Endothelial cell of umbilical vein (primary cell): ENCODE measurements around the gene TANGO6. TPM values are rescaled to one million over a fixed set of nuclear protein-coding genes. Genes with fewer than 3 reads are reported as not detected.

ENCODE experiments used
- BruUV-seq: library from RNA; stranded (reverse); fragments of 400-500 nt; replicated peaks from 2 replicates; lab custom pipeline; 2021; lab: Mats Ljungman, UMichigan
- CTCF ChIA-PET: fragments of 300-600, 350-600 bp; sonication (Branson Sonifier 250); formaldehyde crosslinking; loops from one replicate; lab custom pipeline; 2021; ENCODE audit warnings: antibody characterized with exemption, inconsistent platforms; lab: Charles Lee
- POLR2A ChIA-PET: fragments of 300-600, 350-600 bp; sonication (Branson Sonifier 250); formaldehyde crosslinking; loops from one replicate; lab custom pipeline; 2021; ENCODE audit warnings: antibody characterized with exemption, inconsistent platforms; lab: Charles Lee
- DNase-seq: peaks from one replicate; pipeline ENCODE4 v3.0.0-alpha.2; 2011; ENCODE audit warnings: low read depth, low spot score
- FAIRE-seq: peaks from 2 replicates; lab custom pipeline; 2011; peaks lifted over from hg19 to GRCh38; lab: Jason Lieb, UNC
- H2AFZ ChIP-seq: 2 replicates; pipeline ENCODE4 v1.6.0; 2012; ENCODE audit warnings: low read depth, low read length, control low read depth, inconsistent platforms
- H3K27ac ChIP-seq: 2 replicates; pipeline ENCODE4 v1.5.1; 2011; ENCODE audit warnings: low read depth, mild to moderate bottlenecking, control low read depth, low read length, moderate library complexity; ENCODE audit not compliant: insufficient read depth
- H3K27me3 ChIP-seq, 2 experiments: 2 replicates each; pipeline versions ENCODE4 v1.6.0 to v1.6.1; 2011; ENCODE audit warnings: low read length in 2 of 2, mixed read lengths in 1 of 2; ENCODE audit not compliant: control insufficient read depth in 2 of 2, insufficient read depth in 2 of 2
- H3K36me3 ChIP-seq, 2 experiments: 2 replicates in 1 of 2; 3 replicates in 1 of 2; pipeline ENCODE4 v1.5.1; 2011; ENCODE audit warnings: low read length in 2 of 2, mild to moderate bottlenecking in 1 of 2, moderate library complexity in 1 of 2; ENCODE audit not compliant: control insufficient read depth in 2 of 2, insufficient read depth in 2 of 2; ENCODE audit errors: extremely low read depth in 1 of 2
- H3K4me1 ChIP-seq: 3 replicates; pipeline ENCODE4 v1.5.1; 2011; ENCODE audit warnings: mild to moderate bottlenecking, low read length; ENCODE audit not compliant: control insufficient read depth, insufficient read depth; ENCODE audit errors: extremely low read depth
- H3K4me2 ChIP-seq: 2 replicates; pipeline ENCODE4 v1.6.1; 2011; ENCODE audit warnings: low read length, control low read depth, mixed read lengths; ENCODE audit not compliant: insufficient read depth
- H3K4me3 ChIP-seq, 3 experiments: fragments of 200-600 bp in 1 of 3; sonication (generic), shearing (Covaris generic) in 1 of 3; replicated peaks in 1 of 3; 2 replicates each; pipeline ENCODE4 v1.5.1; 2011 to 2016; ENCODE audit warnings: control low read depth in 3 of 3, low read length in 3 of 3, mild to moderate bottlenecking in 2 of 3, inconsistent platforms in 1 of 3, low read depth in 1 of 3, moderate library complexity in 1 of 3; ENCODE audit not compliant: insufficient read depth in 1 of 3
- H3K79me2 ChIP-seq: 2 replicates; pipeline ENCODE4 v1.6.0; 2012; ENCODE audit warnings: low read length, inconsistent platforms; ENCODE audit not compliant: control insufficient read depth, insufficient read depth
- H3K9ac ChIP-seq: replicated peaks from 2 replicates; pipeline ENCODE3; 2011; ENCODE audit warnings: low read length, control low read depth; ENCODE audit not compliant: insufficient read depth; ENCODE audit errors: extremely low read depth
- H3K9me1 ChIP-seq: replicated peaks from 3 replicates; pipeline ENCODE4 v1.6.0; 2011; ENCODE audit warnings: mild to moderate bottlenecking, low read length; ENCODE audit not compliant: control insufficient read depth, insufficient read depth; ENCODE audit errors: extremely low read depth
- H3K9me3 ChIP-seq: replicated peaks from 2 replicates; pipeline ENCODE4 v1.5.1; 2012; ENCODE audit warnings: low read length, inconsistent platforms; ENCODE audit not compliant: control insufficient read depth, insufficient read depth
- H4K20me1 ChIP-seq: replicated peaks from 2 replicates; pipeline ENCODE3; 2011; ENCODE audit warnings: mild to moderate bottlenecking, low read length; ENCODE audit not compliant: control insufficient read depth, insufficient read depth; ENCODE audit errors: extremely low read depth
- EZH2 ChIP-seq: IDR thresholded peaks from 2 replicates; pipeline ENCODE4 v1.6.1; 2012; ENCODE audit warnings: borderline replicate concordance, low read depth, mild to moderate bottlenecking, moderate library complexity, low read length, inconsistent platforms; ENCODE audit not compliant: severe bottlenecking
- FOS ChIP-seq: IDR thresholded peaks from 2 replicates; pipeline ENCODE4 v1.6.1; 2011; ENCODE audit warnings: mild to moderate bottlenecking, low read length, moderate library complexity, borderline replicate concordance; ENCODE audit not compliant: insufficient read depth
- GATA2 ChIP-seq: IDR thresholded peaks from 2 replicates; pipeline ENCODE4 v1.7.0; 2011; ENCODE audit warnings: low read depth, mild to moderate bottlenecking, moderate library complexity, mixed read lengths, low read length; ENCODE audit not compliant: insufficient read length, insufficient read depth
- JUN ChIP-seq: IDR thresholded peaks from 2 replicates; pipeline ENCODE4 v1.6.1; 2011; ENCODE audit warnings: borderline replicate concordance, low read depth; ENCODE audit not compliant: insufficient read length, insufficient read depth
- MAX ChIP-seq: IDR thresholded peaks from 2 replicates; pipeline ENCODE4 v1.6.1; 2011; ENCODE audit not compliant: insufficient read depth, insufficient read length
- MYC ChIP-seq: IDR thresholded peaks from one replicate; pipeline ENCODE4 v1.6.1; 2011; ENCODE audit warnings: mild to moderate bottlenecking, low read depth, low read length
- POLR2A ChIP-seq: IDR thresholded peaks from 2 replicates; pipeline ENCODE4 v1.6.1; 2012; ENCODE audit warnings: low read depth, mild to moderate bottlenecking, control low read depth, low read length
- POLR2AphosphoS5 ChIP-seq: IDR thresholded peaks from 2 replicates; pipeline ENCODE4 v1.6.1; 2012; ENCODE audit warnings: low read depth, mild to moderate bottlenecking, control low read depth, low read length, moderate library complexity; ENCODE audit not compliant: insufficient read depth
- dilution Hi-C: fragments of 300-500 bp; cut with MboI; formaldehyde crosslinking; loops from one replicate; pipeline ENCODE4 v1.15.0; 2019; ENCODE audit warnings: low sequenced_read_pairs; ENCODE audit not compliant: extremely low pct_ligation_motif_present
- intact Hi-C: fragments of 100-400 bp; cut with micrococcal nuclease; formaldehyde crosslinking; loops from one replicate; pipeline ENCODE4 v1.10.0; 2022
- polyA plus RNA-seq, 4 experiments: library from polyadenylated mRNA; depleted of rRNA in 3 of 4; stranded (reverse) in 3 of 4; unstranded in 1 of 4; fragments of >200 nt; gene quantifications; 2 replicates each; pipeline versions ENCODE4 v1.2.1 to v1.2.3, GENCODE V29; 2011 to 2012; ENCODE audit warnings: missing spikeins in 1 of 4
- total RNA-seq: library from RNA; stranded (reverse); gene quantifications from 2 replicates; pipeline ENCODE4 v1.2.3, GENCODE V29; 2021
- TF ChIP-seq, protein P1 (sequence below), 2 donors: IDR thresholded peaks; 1 replicate in 1 of 2; 2 replicates in 1 of 2; pipeline ENCODE4 v1.5.1; 2011; ENCODE audit warnings: low read length in 2 of 2, mild to moderate bottlenecking in 2 of 2, moderate library complexity in 2 of 2, control low read depth in 1 of 2, inconsistent platforms in 1 of 2, low read depth in 1 of 2; ENCODE audit not compliant: insufficient read depth in 1 of 2; ENCODE audit errors: extremely low read depth in 1 of 2

Gene TANGO6
- total and polyA plus RNA-seq, 2 donors (not counting 3 experiments of a cell fraction or from before 2014, with no cell fraction given): 6.7 to 21.2 TPM

DNA sequence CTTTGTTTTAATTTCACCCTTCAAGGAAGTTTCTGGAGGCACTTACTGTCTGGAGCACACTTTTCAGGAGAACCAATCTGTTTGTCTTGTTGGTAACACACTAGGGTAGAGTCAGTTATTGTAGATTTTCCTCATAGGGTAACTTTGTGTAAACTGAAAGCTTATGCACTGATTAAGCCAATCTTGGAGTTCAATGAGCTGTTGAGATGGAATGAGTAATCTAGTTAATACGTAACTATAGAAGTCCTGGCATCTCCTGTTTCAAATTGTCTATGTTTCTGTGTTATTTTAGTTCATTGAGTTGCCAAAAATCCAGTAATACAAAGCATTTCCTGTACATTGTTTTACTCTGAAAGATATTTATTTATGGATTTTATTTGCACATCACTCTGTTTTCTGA is 150.6 kb downstream of the TANGO6 start:
- no peaks in the 10 kb centered on the region for H3K27me3 ChIP-seq
- TF ChIP-seq FOS (no peak), JUN (peak; percentile 75)
- peak overlapping the region; percentile 69 for H3K27ac ChIP-seq
- dilution Hi-C loops: no loop called here
- BruUV-seq: no TSS peak
- POLR2A ChIA-PET: no interaction called here
- peak overlapping the region; percentile 56 for H3K9ac ChIP-seq
- peaks cover 40% of the 10 kb centered on the region for H3K4me1 ChIP-seq
- no peaks in the 10 kb centered on the region for H3K9me3 ChIP-seq
- H2AFZ ChIP-seq: no peak overlapping the region
- FAIRE-seq: peak; percentile 76
- peak overlapping the region in 1 of 3 experiments; percentile 13 for H3K4me3 ChIP-seq
- no peaks in the 10 kb centered on the region for H4K20me1 ChIP-seq
- H3K36me3 ChIP-seq: no peaks in the 10 kb centered on the region
- intact Hi-C loops: loop anchor here (1.0 to 5.0 kb wide), 3 partner anchors 23 to 113 kb away; partner anchors contain the start of gene HAS3
- H3K79me2 ChIP-seq: no peaks in the 10 kb centered on the region
- H3K4me2 ChIP-seq: peak overlapping the region; percentile 72
- DNase-seq: peak; percentile 88
- CTCF ChIA-PET: interaction anchor here (0.6 to 3.2 kb wide), 11 partner anchors 10 to 146 kb away, joined by 3 to 17 read pairs (median 4); partner anchors contain the start of gene HAS3
- H3K9me1 ChIP-seq: no peaks in the 10 kb centered on the region

- POLR2A ChIA-PET: no interaction called here
- Histone ChIP-seq H3K4me3 (no peak overlapping the region), H3K4me1 (peaks cover 40% of the 10 kb centered on the region), H3K27me3 (no peaks in the 10 kb centered on the region), H2AFZ (no peak overlapping the region), H3K27ac (peak overlapping the region; percentile 69), H3K9me3 (no peaks in the 10 kb centered on the region), H4K20me1 (no peaks in the 10 kb centered on the region), H3K4me2 (peak overlapping the region; percentile 72), H3K36me3 (no peaks in the 10 kb centered on the region), H3K9ac (peak overlapping the region; percentile 56), H3K9me1 (no peaks in the 10 kb centered on the region), H3K79me2 (no peaks in the 10 kb centered on the region)
- no peak for FAIRE-seq
- intact Hi-C loops (loop anchor here (1.0 to 5.0 kb wide), 3 partner anchors 23 to 113 kb away; partner anchors contain the start of gene HAS3), dilution Hi-C loops (no loop called here)
- no peak for DNase-seq
- CTCF ChIA-PET: interaction anchor here (0.6 to 3.2 kb wide), 10 partner anchors 10 to 147 kb away, joined by 3 to 17 read pairs (median 4); partner anchors contain the start of gene HAS3
- TF ChIP-seq, protein P1, sequence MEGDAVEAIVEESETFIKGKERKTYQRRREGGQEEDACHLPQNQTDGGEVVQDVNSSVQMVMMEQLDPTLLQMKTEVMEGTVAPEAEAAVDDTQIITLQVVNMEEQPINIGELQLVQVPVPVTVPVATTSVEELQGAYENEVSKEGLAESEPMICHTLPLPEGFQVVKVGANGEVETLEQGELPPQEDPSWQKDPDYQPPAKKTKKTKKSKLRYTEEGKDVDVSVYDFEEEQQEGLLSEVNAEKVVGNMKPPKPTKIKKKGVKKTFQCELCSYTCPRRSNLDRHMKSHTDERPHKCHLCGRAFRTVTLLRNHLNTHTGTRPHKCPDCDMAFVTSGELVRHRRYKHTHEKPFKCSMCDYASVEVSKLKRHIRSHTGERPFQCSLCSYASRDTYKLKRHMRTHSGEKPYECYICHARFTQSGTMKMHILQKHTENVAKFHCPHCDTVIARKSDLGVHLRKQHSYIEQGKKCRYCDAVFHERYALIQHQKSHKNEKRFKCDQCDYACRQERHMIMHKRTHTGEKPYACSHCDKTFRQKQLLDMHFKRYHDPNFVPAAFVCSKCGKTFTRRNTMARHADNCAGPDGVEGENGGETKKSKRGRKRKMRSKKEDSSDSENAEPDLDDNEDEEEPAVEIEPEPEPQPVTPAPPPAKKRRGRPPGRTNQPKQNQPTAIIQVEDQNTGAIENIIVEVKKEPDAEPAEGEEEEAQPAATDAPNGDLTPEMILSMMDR (IDR thresholded peaks at IDR 0.05; ENCODE audit: extremely low read depth in 1 of 2, insufficient read depth in 1 of 2, low read depth in 1 of 2, low read length in 2 of 2): no peak
- no peak for TF ChIP-seq POLR2AphosphoS5
- TF ChIP-seq MYC: no peak
- TF ChIP-seq GATA2: no peak
- no peak for TF ChIP-seq FOS
- no peak for TF ChIP-seq JUN
- no peak for TF ChIP-seq EZH2
- no peak for TF ChIP-seq MAX
- no peak for TF ChIP-seq POLR2A
- TSS peak; percentile 19 for BruUV-seq
Observed at GRCh38 chr16:68994324-68994723, 151.0 kb downstream of the TANGO6 start.
